Type B pancreatic cell (in vitro differentiated cells): Measurements from ENCODE around the gene ZNF836. TPM values are rescaled to one million over a fixed set of nuclear protein-coding genes. Genes with fewer than 3 reads are reported as not detected.

Experiments
- DNase-seq: peaks from one replicate; pipeline ENCODE4 v3.0.0; 2021; ENCODE audit warnings: mixed read lengths; ENCODE audit not compliant: unreplicated experiment; ENCODE audit errors: extremely low spot score
- H3K27ac Mint-ChIP-seq: 2 replicates; pipeline ENCODE4 v1.8.0; 2021; ENCODE audit warnings: mild to moderate bottlenecking, mixed read lengths
- H3K27me3 Mint-ChIP-seq: 2 replicates; pipeline ENCODE4 v1.8.0; 2021; ENCODE audit warnings: mixed read lengths
- H3K36me3 Mint-ChIP-seq: 2 replicates; pipeline ENCODE4 v1.8.0; 2021; ENCODE audit warnings: mixed read lengths
- H3K4me1 Mint-ChIP-seq: one replicate; pipeline ENCODE4 v1.8.0; 2021; ENCODE audit warnings: mixed read lengths; ENCODE audit not compliant: unreplicated experiment
- H3K4me3 Mint-ChIP-seq: 2 replicates; pipeline ENCODE4 v1.8.0; 2021; ENCODE audit warnings: mild to moderate bottlenecking, mixed read lengths
- H3K9me3 Mint-ChIP-seq: 2 replicates; pipeline ENCODE4 v1.8.0; 2021; ENCODE audit warnings: mixed read lengths
- CTCF ChIP-seq: fragments of 200-600 bp; sonication (generic); conservative IDR thresholded peaks from 2 replicates; pipeline ENCODE4 v1.5.0; 2021; ENCODE audit warnings: antibody characterized with exemption, mild to moderate bottlenecking
- total RNA-seq: library from RNA; stranded (reverse); gene quantifications from 2 replicates; pipeline ENCODE4 v1.2.1, GENCODE V29; 2021; ENCODE audit warnings: low replicate concordance

Gene ZNF836
- total RNA-seq, 1 donor from 2014 or later: 21.8 TPM

- H3K4me3 Mint-ChIP-seq: peak overlapping the region; percentile 99
- TF ChIP-seq CTCF: no peak
- no peaks in the 10 kb centered on the region for H3K27me3 Mint-ChIP-seq
- peaks cover 48% of the 10 kb centered on the region for H3K36me3 Mint-ChIP-seq
- H3K27ac Mint-ChIP-seq: peak overlapping the region; percentile 98
- peaks cover 15% of the 10 kb centered on the region for H3K4me1 Mint-ChIP-seq
- H3K9me3 Mint-ChIP-seq: peaks cover 11% of the 10 kb centered on the region
- DNase-seq: no peak
These were observed 33.0 kb downstream of the ZNF836 start for GRCh38 chr19:52138278-52138982.

GRCh38 chr19:52120286-52120685 is 51.1 kb downstream of the ZNF836 start:
- no peaks in the 10 kb centered on the region for H3K27me3 Mint-ChIP-seq
- no peak overlapping the region for H3K27ac Mint-ChIP-seq
- H3K4me3 Mint-ChIP-seq: no peak overlapping the region
- no peak for TF ChIP-seq CTCF
- peaks cover 44% of the 10 kb centered on the region for H3K9me3 Mint-ChIP-seq
- DNase-seq: no peak
- peaks cover 88% of the 10 kb centered on the region for H3K36me3 Mint-ChIP-seq
- H3K4me1 Mint-ChIP-seq: no peaks in the 10 kb centered on the region

GRCh38 chr19:52115526-52116053 is 55.8 kb downstream of the ZNF836 start:
- Mint-ChIP-seq H3K36me3 (peaks cover 84% of the 10 kb centered on the region), H3K27me3 (no peaks in the 10 kb centered on the region), H3K4me1 (no peaks in the 10 kb centered on the region), H3K4me3 (no peak overlapping the region), H3K9me3 (peaks cover 52% of the 10 kb centered on the region), H3K27ac (no peak overlapping the region)
- DNase-seq: no peak
- no peak for TF ChIP-seq CTCF

GRCh38 chr19:52114691-52115090 is 56.7 kb downstream of the ZNF836 start:
- Mint-ChIP-seq H3K4me3 (no peak overlapping the region), H3K27me3 (no peaks in the 10 kb centered on the region), H3K4me1 (no peaks in the 10 kb centered on the region), H3K9me3 (peaks cover 43% of the 10 kb centered on the region), H3K36me3 (peaks cover 79% of the 10 kb centered on the region), H3K27ac (no peak overlapping the region)
- TF ChIP-seq CTCF: no peak
- DNase-seq: no peak

GRCh38 chr19:52112624-52113023 is 58.8 kb downstream of the ZNF836 start:
- DNase-seq: no peak
- no peak for TF ChIP-seq CTCF
- H3K4me3 Mint-ChIP-seq: no peak overlapping the region
- H3K4me1 Mint-ChIP-seq: no peaks in the 10 kb centered on the region
- H3K27me3 Mint-ChIP-seq: no peaks in the 10 kb centered on the region
- H3K9me3 Mint-ChIP-seq: peaks cover 35% of the 10 kb centered on the region
- H3K27ac Mint-ChIP-seq: no peak overlapping the region
- peaks cover 58% of the 10 kb centered on the region for H3K36me3 Mint-ChIP-seq
